ENCODE results near the gene LRRC2. TPM values are rescaled to one million over a fixed set of nuclear protein-coding genes. Genes with fewer than 3 reads are reported as not detected.

Gene LRRC2
- total RNA-seq: 0.65 and 2.2 TPM in 2 replicates

GRCh38 chr3:46566040-46566641, at the start of gene LRRC2:
TSS of gene LRRC2 (minus strand) at chr3:46566302. CDS start at chr3:46551591, 14,711 bp downstream.

GRCh38 chr3:46612324-46612723, 46.2 kb upstream of the LRRC2 start, which contains the start of gene FAM240A:
TSS of gene FAM240A (plus strand) at chr3:46612525. CDS start at chr3:46612684, 159 bp downstream.

GRCh38 chr3:46497556-46498265, 68.4 kb downstream of the LRRC2 start, which contains the start of gene RTP3:
TSS of gene RTP3 (plus strand) at chr3:46497976. CDS start at chr3:46498063, 87 bp downstream.

Other genes starting within 250 kb of the LRRC2 start
- gene CCR2, start 212.2 kb downstream of the LRRC2 start, total RNA-seq: not detected in 2 replicates
- gene CCR5, start 195.4 kb downstream of the LRRC2 start, total RNA-seq: not detected in 2 replicates
- gene CCRL2, start 159.0 kb downstream of the LRRC2 start, total RNA-seq: 0.39 TPM in 1 of 2 replicates, not detected in the other
- gene LTF, start 101.4 kb downstream of the LRRC2 start, total RNA-seq: not detected in 2 replicates
- gene RTP3, start 68.3 kb downstream of the LRRC2 start, total RNA-seq: not detected in 2 replicates
- gene FAM240A, start 46.2 kb upstream of the LRRC2 start, total RNA-seq: not detected in 2 replicates
- 2.1 and 44.2 TPM in 2 replicates for gene ALS2CL, start 127.4 kb upstream of the LRRC2 start, total RNA-seq
- 7.3 TPM in 1 of 2 replicates, not detected in the other for gene TMIE, start 135.1 kb upstream of the LRRC2 start, total RNA-seq
- not detected in 2 replicates for gene PRSS50, start 151.6 kb upstream of the LRRC2 start, total RNA-seq

All from epithelial cell of alveolus of lung (primary cell).